Endothelial cell of umbilical vein (primary cell): ENCODE results near the gene ZNF526. TPM values are rescaled to one million over a fixed set of nuclear protein-coding genes. Genes with fewer than 3 reads are reported as not detected.

Experiments
- BruUV-seq: library from RNA; stranded (reverse); fragments of 400-500 nt; replicated peaks from 2 replicates; lab custom pipeline; 2021; lab: Mats Ljungman, UMichigan
- CTCF ChIA-PET: fragments of 300-600, 350-600 bp; sonication (Branson Sonifier 250); formaldehyde crosslinking; loops from one replicate; lab custom pipeline; 2021; ENCODE audit warnings: antibody characterized with exemption, inconsistent platforms; lab: Charles Lee
- POLR2A ChIA-PET: fragments of 300-600, 350-600 bp; sonication (Branson Sonifier 250); formaldehyde crosslinking; loops from one replicate; lab custom pipeline; 2021; ENCODE audit warnings: antibody characterized with exemption, inconsistent platforms; lab: Charles Lee
- DNase-seq: peaks from one replicate; pipeline ENCODE4 v3.0.0-alpha.2; 2011; ENCODE audit warnings: low read depth, low spot score
- FAIRE-seq: peaks from 2 replicates; lab custom pipeline; 2011; peaks lifted over from hg19 to GRCh38; lab: Jason Lieb, UNC
- H2AFZ ChIP-seq: 2 replicates; pipeline ENCODE4 v1.6.0; 2012; ENCODE audit warnings: low read depth, low read length, control low read depth, inconsistent platforms
- H3K27ac ChIP-seq: 2 replicates; pipeline ENCODE4 v1.5.1; 2011; ENCODE audit warnings: low read depth, mild to moderate bottlenecking, control low read depth, low read length, moderate library complexity; ENCODE audit not compliant: insufficient read depth
- H3K27me3 ChIP-seq, 2 experiments: 2 replicates each; pipeline versions ENCODE4 v1.6.0 to v1.6.1; 2011; ENCODE audit warnings: low read length in 2 of 2, mixed read lengths in 1 of 2; ENCODE audit not compliant: control insufficient read depth in 2 of 2, insufficient read depth in 2 of 2
- H3K36me3 ChIP-seq, 2 experiments: 2 replicates in 1 of 2; 3 replicates in 1 of 2; pipeline ENCODE4 v1.5.1; 2011; ENCODE audit warnings: low read length in 2 of 2, mild to moderate bottlenecking in 1 of 2, moderate library complexity in 1 of 2; ENCODE audit not compliant: control insufficient read depth in 2 of 2, insufficient read depth in 2 of 2; ENCODE audit errors: extremely low read depth in 1 of 2
- H3K4me1 ChIP-seq: 3 replicates; pipeline ENCODE4 v1.5.1; 2011; ENCODE audit warnings: mild to moderate bottlenecking, low read length; ENCODE audit not compliant: control insufficient read depth, insufficient read depth; ENCODE audit errors: extremely low read depth
- H3K4me2 ChIP-seq: 2 replicates; pipeline ENCODE4 v1.6.1; 2011; ENCODE audit warnings: low read length, control low read depth, mixed read lengths; ENCODE audit not compliant: insufficient read depth
- H3K4me3 ChIP-seq, 3 experiments: fragments of 200-600 bp in 1 of 3; sonication (generic), shearing (Covaris generic) in 1 of 3; replicated peaks in 1 of 3; 2 replicates each; pipeline ENCODE4 v1.5.1; 2011 to 2016; ENCODE audit warnings: control low read depth in 3 of 3, low read length in 3 of 3, mild to moderate bottlenecking in 2 of 3, inconsistent platforms in 1 of 3, low read depth in 1 of 3, moderate library complexity in 1 of 3; ENCODE audit not compliant: insufficient read depth in 1 of 3
- H3K79me2 ChIP-seq: 2 replicates; pipeline ENCODE4 v1.6.0; 2012; ENCODE audit warnings: low read length, inconsistent platforms; ENCODE audit not compliant: control insufficient read depth, insufficient read depth
- H3K9ac ChIP-seq: replicated peaks from 2 replicates; pipeline ENCODE3; 2011; ENCODE audit warnings: low read length, control low read depth; ENCODE audit not compliant: insufficient read depth; ENCODE audit errors: extremely low read depth
- H3K9me1 ChIP-seq: replicated peaks from 3 replicates; pipeline ENCODE4 v1.6.0; 2011; ENCODE audit warnings: mild to moderate bottlenecking, low read length; ENCODE audit not compliant: control insufficient read depth, insufficient read depth; ENCODE audit errors: extremely low read depth
- H3K9me3 ChIP-seq: replicated peaks from 2 replicates; pipeline ENCODE4 v1.5.1; 2012; ENCODE audit warnings: low read length, inconsistent platforms; ENCODE audit not compliant: control insufficient read depth, insufficient read depth
- H4K20me1 ChIP-seq: replicated peaks from 2 replicates; pipeline ENCODE3; 2011; ENCODE audit warnings: mild to moderate bottlenecking, low read length; ENCODE audit not compliant: control insufficient read depth, insufficient read depth; ENCODE audit errors: extremely low read depth
- EZH2 ChIP-seq: IDR thresholded peaks from 2 replicates; pipeline ENCODE4 v1.6.1; 2012; ENCODE audit warnings: borderline replicate concordance, low read depth, mild to moderate bottlenecking, moderate library complexity, low read length, inconsistent platforms; ENCODE audit not compliant: severe bottlenecking
- FOS ChIP-seq: IDR thresholded peaks from 2 replicates; pipeline ENCODE4 v1.6.1; 2011; ENCODE audit warnings: mild to moderate bottlenecking, low read length, moderate library complexity, borderline replicate concordance; ENCODE audit not compliant: insufficient read depth
- GATA2 ChIP-seq: IDR thresholded peaks from 2 replicates; pipeline ENCODE4 v1.7.0; 2011; ENCODE audit warnings: low read depth, mild to moderate bottlenecking, moderate library complexity, mixed read lengths, low read length; ENCODE audit not compliant: insufficient read length, insufficient read depth
- JUN ChIP-seq: IDR thresholded peaks from 2 replicates; pipeline ENCODE4 v1.6.1; 2011; ENCODE audit warnings: borderline replicate concordance, low read depth; ENCODE audit not compliant: insufficient read length, insufficient read depth
- MYC ChIP-seq: IDR thresholded peaks from one replicate; pipeline ENCODE4 v1.6.1; 2011; ENCODE audit warnings: mild to moderate bottlenecking, low read depth, low read length
- POLR2A ChIP-seq: IDR thresholded peaks from 2 replicates; pipeline ENCODE4 v1.6.1; 2012; ENCODE audit warnings: low read depth, mild to moderate bottlenecking, control low read depth, low read length
- POLR2AphosphoS5 ChIP-seq: IDR thresholded peaks from 2 replicates; pipeline ENCODE4 v1.6.1; 2012; ENCODE audit warnings: low read depth, mild to moderate bottlenecking, control low read depth, low read length, moderate library complexity; ENCODE audit not compliant: insufficient read depth
- dilution Hi-C: fragments of 300-500 bp; cut with MboI; formaldehyde crosslinking; loops from one replicate; pipeline ENCODE4 v1.15.0; 2019; ENCODE audit warnings: low sequenced_read_pairs; ENCODE audit not compliant: extremely low pct_ligation_motif_present
- intact Hi-C: fragments of 100-400 bp; cut with micrococcal nuclease; formaldehyde crosslinking; loops from one replicate; pipeline ENCODE4 v1.10.0; 2022
- polyA plus RNA-seq, 4 experiments: library from polyadenylated mRNA; depleted of rRNA in 3 of 4; stranded (reverse) in 3 of 4; unstranded in 1 of 4; fragments of >200 nt; gene quantifications; 2 replicates each; pipeline versions ENCODE4 v1.2.1 to v1.2.3, GENCODE V29; 2011 to 2012; ENCODE audit warnings: missing spikeins in 1 of 4
- total RNA-seq: library from RNA; stranded (reverse); gene quantifications from 2 replicates; pipeline ENCODE4 v1.2.3, GENCODE V29; 2021
- TF ChIP-seq, protein P1 (sequence below): IDR thresholded peaks from 2 replicates; pipeline ENCODE4 v1.6.1; 2011; ENCODE audit not compliant: insufficient read depth, insufficient read length
- TF ChIP-seq, protein P2 (sequence below), 2 donors: IDR thresholded peaks; 1 replicate in 1 of 2; 2 replicates in 1 of 2; pipeline ENCODE4 v1.5.1; 2011; ENCODE audit warnings: low read length in 2 of 2, mild to moderate bottlenecking in 2 of 2, moderate library complexity in 2 of 2, control low read depth in 1 of 2, inconsistent platforms in 1 of 2, low read depth in 1 of 2; ENCODE audit not compliant: insufficient read depth in 1 of 2; ENCODE audit errors: extremely low read depth in 1 of 2

ZNF526 gene
- total and polyA plus RNA-seq, 2 donors (not counting 3 experiments of a cell fraction or from before 2014, with no cell fraction given) = 6.5 to 13.3 TPM

DNA sequence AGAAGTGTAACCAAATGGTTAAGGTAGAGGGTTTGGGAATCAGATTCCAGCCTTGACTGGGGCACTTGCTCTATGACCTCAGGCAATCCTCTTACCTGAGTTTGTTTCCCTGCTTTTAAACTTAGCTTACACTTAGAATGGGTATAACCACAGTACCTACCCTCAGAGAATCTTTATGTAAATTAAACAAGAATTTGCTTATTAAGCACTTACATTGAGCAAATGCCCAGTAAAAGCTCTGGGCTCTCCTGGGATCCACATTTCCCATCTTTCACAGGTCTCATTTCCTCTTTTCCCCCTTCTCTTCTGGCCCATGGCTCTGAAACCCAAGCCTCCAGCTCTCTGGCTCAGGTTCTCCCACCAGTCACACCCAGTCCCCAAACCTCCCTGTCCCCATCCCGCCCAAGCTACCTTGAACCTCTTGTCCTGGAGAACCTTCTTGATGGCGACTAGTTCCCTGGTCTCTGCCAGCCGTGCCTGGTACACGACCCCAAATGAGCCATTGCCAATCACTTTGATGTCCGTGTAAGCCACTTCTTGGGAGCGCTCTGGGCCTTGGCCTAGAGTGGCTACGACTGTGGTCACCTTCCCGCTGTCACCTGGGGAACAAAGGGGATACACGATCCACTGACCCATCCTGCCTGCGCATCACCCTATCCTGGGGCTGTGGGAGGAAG, 19.6 kb downstream of the ZNF526 start:
- dilution Hi-C loops (no loop called here), intact Hi-C loops (no loop called here)
- Histone ChIP-seq H3K9me1 (no peaks in the 10 kb centered on the region), H3K4me2 (no peak overlapping the region), H3K4me1 (peaks cover 21% of the 10 kb centered on the region), H3K36me3 (peaks cover 0 to 24% of the 10 kb centered on the region in 2 experiments), H4K20me1 (no peaks in the 10 kb centered on the region), H3K27ac (no peak overlapping the region), H2AFZ (no peak overlapping the region), H3K4me3 (no peak overlapping the region), H3K9ac (no peak overlapping the region), H3K9me3 (no peaks in the 10 kb centered on the region), H3K79me2 (peaks cover 32% of the 10 kb centered on the region), H3K27me3 (no peaks in the 10 kb centered on the region)
- ChIA-PET POLR2A (no interaction called here), CTCF (interaction anchor here (1.2 kb wide), 1 partner anchor 131 kb away, joined by 3 read pairs; no protein-coding TSS in a partner anchor)
- TF ChIP-seq POLR2A = no peak
- TF ChIP-seq POLR2AphosphoS5 = no peak
- TF ChIP-seq EZH2 = no peak
- TF ChIP-seq, protein P1, sequence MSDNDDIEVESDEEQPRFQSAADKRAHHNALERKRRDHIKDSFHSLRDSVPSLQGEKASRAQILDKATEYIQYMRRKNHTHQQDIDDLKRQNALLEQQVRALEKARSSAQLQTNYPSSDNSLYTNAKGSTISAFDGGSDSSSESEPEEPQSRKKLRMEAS = no peak
- TF ChIP-seq MYC = no peak
- TF ChIP-seq GATA2 = no peak
- no peak for TF ChIP-seq FOS
- no peak for TF ChIP-seq JUN
- TF ChIP-seq, protein P2, sequence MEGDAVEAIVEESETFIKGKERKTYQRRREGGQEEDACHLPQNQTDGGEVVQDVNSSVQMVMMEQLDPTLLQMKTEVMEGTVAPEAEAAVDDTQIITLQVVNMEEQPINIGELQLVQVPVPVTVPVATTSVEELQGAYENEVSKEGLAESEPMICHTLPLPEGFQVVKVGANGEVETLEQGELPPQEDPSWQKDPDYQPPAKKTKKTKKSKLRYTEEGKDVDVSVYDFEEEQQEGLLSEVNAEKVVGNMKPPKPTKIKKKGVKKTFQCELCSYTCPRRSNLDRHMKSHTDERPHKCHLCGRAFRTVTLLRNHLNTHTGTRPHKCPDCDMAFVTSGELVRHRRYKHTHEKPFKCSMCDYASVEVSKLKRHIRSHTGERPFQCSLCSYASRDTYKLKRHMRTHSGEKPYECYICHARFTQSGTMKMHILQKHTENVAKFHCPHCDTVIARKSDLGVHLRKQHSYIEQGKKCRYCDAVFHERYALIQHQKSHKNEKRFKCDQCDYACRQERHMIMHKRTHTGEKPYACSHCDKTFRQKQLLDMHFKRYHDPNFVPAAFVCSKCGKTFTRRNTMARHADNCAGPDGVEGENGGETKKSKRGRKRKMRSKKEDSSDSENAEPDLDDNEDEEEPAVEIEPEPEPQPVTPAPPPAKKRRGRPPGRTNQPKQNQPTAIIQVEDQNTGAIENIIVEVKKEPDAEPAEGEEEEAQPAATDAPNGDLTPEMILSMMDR (IDR thresholded peaks at IDR 0.05; ENCODE audit: extremely low read depth in 1 of 2, insufficient read depth in 1 of 2, low read depth in 1 of 2, low read length in 2 of 2) = no peak
- FAIRE-seq = no peak
- DNase-seq = no peak
- no TSS peak for BruUV-seq
